Subcutaneous adipose tissue (tissue), 4 donors: ENCODE data around the gene OTUD6A. TPM values are rescaled to one million over a fixed set of nuclear protein-coding genes. Genes with fewer than 3 reads are reported as not detected.

ENCODE experiments used
- CTCF ChIP-seq: fragments of 450-650 bp; IDR thresholded peaks from one replicate; pipeline ENCODE4 v1.5.1; 2016; ENCODE audit warnings: low read depth, mild to moderate bottlenecking, control low read depth, antibody characterized with exemption, moderate library complexity
- small RNA-seq: library from RNA; depleted of rRNA; stranded (forward); fragments of <200 nt; gene quantifications from one replicate; pipeline ENCODE3, GENCODE V24; 2016
- total RNA-seq, 4 donors: library from RNA; depleted of rRNA; stranded (reverse); fragments of >200 nt; gene quantifications; one replicate each; pipeline ENCODE4 v1.1.0, GENCODE V29; 2016

Gene OTUD6A
- total RNA-seq, 4 donors from 2014 or later = not detected

- no peak for TF ChIP-seq CTCF
Observed at GRCh38 chrX:70092247-70092646, 30.0 kb downstream of the OTUD6A start.

- TF ChIP-seq CTCF = no peak
Observed at GRCh38 chrX:70096052-70096451, 33.8 kb downstream of the OTUD6A start.

DNA sequence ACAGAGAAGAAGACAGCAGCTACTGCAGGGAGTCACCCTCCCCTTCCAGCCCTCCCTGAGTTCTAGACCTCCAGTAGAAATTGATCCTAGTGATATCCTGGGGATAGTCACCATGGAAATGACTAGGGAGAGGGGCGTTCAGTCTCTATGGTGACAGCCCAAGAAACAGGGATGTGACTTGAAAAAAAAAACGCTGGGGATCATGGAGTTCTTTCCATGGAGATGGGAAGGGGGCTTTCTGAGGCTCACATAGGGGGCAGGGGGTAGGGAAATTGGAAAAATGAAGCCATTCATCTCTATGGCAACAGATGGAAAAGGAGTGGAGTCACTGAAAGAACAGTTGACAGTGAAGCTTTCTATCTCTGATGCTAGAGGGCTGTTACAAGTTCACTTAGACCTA lies 43.0 kb downstream of the OTUD6A start:
- TF ChIP-seq CTCF = no peak

Small RNAs within 50 kb of the gene (small RNA-seq; reads per million reads assigned to genes)
- 0.36 reads per million for gene MIR676

Other genes starting within 250 kb of the OTUD6A start
- gene AWAT2, start 12.5 kb upstream of the OTUD6A start, total RNA-seq = under 1 TPM in 1 of 4 donors, not detected in 3; 0.17 TPM
- 10 to 100 TPM; 55.8 to 86.7 (median 74.6) TPM for gene IGBP1, start 71.0 kb downstream of the OTUD6A start, total RNA-seq
- not detected for gene DGAT2L6, start 115.0 kb downstream of the OTUD6A start, total RNA-seq
- not detected for gene AWAT1, start 172.2 kb downstream of the OTUD6A start, total RNA-seq
- 1 to 10 TPM in 1 of 4 donors, under 1 TPM in 2, not detected in 1; 0.51 to 2.1 (median 0.75) TPM for gene P2RY4, start 197.7 kb downstream of the OTUD6A start, total RNA-seq
- gene ARR3, start 205.9 kb downstream of the OTUD6A start, total RNA-seq = not detected
- not detected for gene RAB41, start 219.7 kb downstream of the OTUD6A start, total RNA-seq
- 10 to 100 TPM; 19.4 to 30.7 (median 29.6) TPM for gene PDZD11, start 227.5 kb downstream of the OTUD6A start, total RNA-seq
- gene KIF4A, start 227.6 kb downstream of the OTUD6A start, total RNA-seq = 1 to 10 TPM in 1 of 4 donors, under 1 TPM in 2, not detected in 1; 0.16 to 1.9 (median 0.88) TPM